Brain microvascular endothelial cell (primary cell): ENCODE results near the gene THSD4.

Experiments
- DNase-seq: peaks from one replicate; pipeline ENCODE4 v3.0.0-alpha.2; 2020
- H3K27ac ChIP-seq: fragments of 250-450 bp; sonication (Bioruptor Pico); 2 replicates; pipeline ENCODE4 v1.5.1; 2020; ENCODE audit warnings: mild to moderate bottlenecking, moderate library complexity
- H3K27me3 ChIP-seq: fragments of 250-450 bp; sonication (Bioruptor Pico); replicated peaks from 2 replicates; pipeline ENCODE4 v1.5.1; 2020; ENCODE audit warnings: mild to moderate bottlenecking
- H3K36me3 ChIP-seq: fragments of 250-450 bp; sonication (Bioruptor Pico); replicated peaks from 2 replicates; pipeline ENCODE4 v1.5.1; 2020; ENCODE audit warnings: mild to moderate bottlenecking
- H3K4me3 ChIP-seq: 2 replicates; pipeline ENCODE4 v1.5.1; 2011; ENCODE audit warnings: low read depth, mild to moderate bottlenecking, control low read depth, low read length, moderate library complexity
- CTCF ChIP-seq: IDR thresholded peaks from 2 replicates; pipeline ENCODE4 v1.5.1; 2011; ENCODE audit warnings: low read depth, mild to moderate bottlenecking, moderate library complexity, low read length, control low read depth, inconsistent platforms; ENCODE audit errors: missing control alignments
- in situ Hi-C: cut with HindIII; loops from 2 replicates; pipeline ENCODE4 v1.10.0; 2017; ENCODE audit warnings: low sequenced_read_pairs, low pct_ligation_motif_present

THSD4 gene

GRCh38 chr15:71359246-71359645 is 244.0 kb downstream of the THSD4 start:
- no peak overlapping the region for H3K4me3 ChIP-seq
- no peaks in the 10 kb centered on the region for H3K27me3 ChIP-seq
- TF ChIP-seq CTCF: no peak
- in situ Hi-C loops: no loop called here
- no peak for DNase-seq
- H3K36me3 ChIP-seq: peaks cover 5% of the 10 kb centered on the region
- H3K27ac ChIP-seq: no peak overlapping the region

DNA sequence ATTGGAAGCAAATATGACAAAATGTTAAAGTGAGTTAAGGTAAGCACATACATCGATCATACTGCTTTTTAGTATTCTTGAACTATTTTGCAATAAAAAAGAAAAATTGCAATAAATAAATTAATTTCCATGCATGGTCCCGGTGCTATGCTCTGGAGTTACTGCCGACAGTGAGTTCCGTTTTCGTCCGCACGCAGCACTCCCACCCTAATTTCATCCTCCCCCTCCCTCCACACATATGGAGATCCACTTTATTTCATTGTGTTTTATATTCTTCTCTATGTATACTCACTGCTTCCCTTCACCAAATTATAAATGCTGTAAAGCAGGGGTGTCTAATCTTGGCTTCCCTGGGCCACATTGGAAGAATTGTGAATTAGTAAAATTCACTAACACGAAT is 247.3 kb downstream of the THSD4 start:
- TF ChIP-seq CTCF: no peak
- Histone ChIP-seq H3K27ac (no peak overlapping the region), H3K36me3 (peaks cover 2% of the 10 kb centered on the region), H3K4me3 (no peak overlapping the region), H3K27me3 (no peaks in the 10 kb centered on the region)
- no peak for DNase-seq
- in situ Hi-C loops: no loop called here

DNA sequence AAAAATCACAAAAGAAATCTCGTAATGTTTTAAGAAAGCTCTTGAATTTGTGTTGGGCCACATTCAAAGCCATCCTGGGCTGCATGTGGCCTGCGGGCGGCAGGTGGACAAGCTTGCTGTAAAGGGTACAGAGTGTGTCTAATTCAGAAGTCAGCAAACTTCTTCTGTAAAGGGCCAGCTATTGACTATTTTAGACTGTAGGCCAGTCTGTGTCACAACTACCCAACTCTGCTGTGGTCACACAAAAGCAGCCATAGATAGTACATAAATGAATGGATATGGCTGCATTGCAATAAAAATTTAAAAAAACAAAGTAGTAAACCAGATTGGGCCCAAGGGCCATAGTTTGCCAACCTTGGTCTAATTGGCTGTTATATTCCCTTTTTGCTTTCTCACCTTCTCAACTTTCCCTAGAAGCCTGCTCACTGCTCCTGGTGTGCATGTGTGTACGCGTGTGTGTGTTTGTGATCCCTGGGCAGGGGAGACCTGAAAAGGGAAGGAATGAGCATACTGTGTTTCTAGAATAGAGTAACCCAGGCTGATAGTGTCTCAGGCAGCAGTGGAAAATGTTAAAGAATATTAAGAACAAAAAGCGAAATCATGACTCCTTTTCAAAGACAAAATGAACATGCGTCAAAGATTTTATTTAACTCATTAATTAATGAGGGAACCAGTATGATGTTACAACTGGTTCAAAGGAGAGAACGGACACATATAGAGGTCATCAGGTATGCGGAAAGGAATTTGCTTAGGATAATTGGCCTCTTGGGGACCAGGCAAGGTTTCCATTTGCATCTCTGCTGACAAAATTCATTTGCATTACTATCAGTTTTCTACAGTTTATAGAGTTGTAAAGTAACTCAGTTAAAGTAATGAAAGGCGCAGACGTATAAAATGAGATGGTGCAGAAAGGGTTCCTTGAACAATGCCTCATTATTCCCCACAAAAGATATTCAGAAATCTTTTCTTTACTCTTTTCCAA is 248.0 kb downstream of the THSD4 start:
- no peak overlapping the region for H3K4me3 ChIP-seq
- H3K27ac ChIP-seq: no peak overlapping the region
- H3K27me3 ChIP-seq: no peaks in the 10 kb centered on the region
- DNase-seq: no peak
- H3K36me3 ChIP-seq: peaks cover 2% of the 10 kb centered on the region
- TF ChIP-seq CTCF: no peak
- in situ Hi-C loops: no loop called here

DNA sequence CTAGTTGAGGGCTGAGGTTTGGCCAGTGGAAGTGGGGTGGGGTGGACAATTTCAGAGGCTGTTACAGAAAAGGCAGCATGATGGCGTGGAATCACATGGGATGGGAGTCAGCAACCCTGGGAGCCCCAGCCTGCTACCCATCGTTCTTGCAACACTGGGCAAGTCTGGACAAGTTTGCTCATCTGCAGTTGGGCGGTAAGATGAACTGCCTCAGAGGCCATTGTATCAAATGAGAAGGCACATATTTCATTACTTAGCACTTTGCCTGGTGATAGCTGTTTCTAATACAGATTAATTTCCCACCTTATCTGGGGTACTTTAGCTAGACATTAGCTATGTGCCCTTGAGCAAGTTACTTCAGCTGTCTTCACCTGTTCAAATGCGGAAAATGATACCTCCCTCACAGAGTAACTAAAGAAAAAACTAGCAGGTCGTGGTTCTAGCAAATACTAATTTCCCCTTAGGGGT is 248.9 kb downstream of the THSD4 start:
- in situ Hi-C loops: no loop called here
- no peak for TF ChIP-seq CTCF
- H3K4me3 ChIP-seq: no peak overlapping the region
- H3K27ac ChIP-seq: no peak overlapping the region
- DNase-seq: no peak
- peaks cover 2% of the 10 kb centered on the region for H3K36me3 ChIP-seq
- H3K27me3 ChIP-seq: no peaks in the 10 kb centered on the region

DNA sequence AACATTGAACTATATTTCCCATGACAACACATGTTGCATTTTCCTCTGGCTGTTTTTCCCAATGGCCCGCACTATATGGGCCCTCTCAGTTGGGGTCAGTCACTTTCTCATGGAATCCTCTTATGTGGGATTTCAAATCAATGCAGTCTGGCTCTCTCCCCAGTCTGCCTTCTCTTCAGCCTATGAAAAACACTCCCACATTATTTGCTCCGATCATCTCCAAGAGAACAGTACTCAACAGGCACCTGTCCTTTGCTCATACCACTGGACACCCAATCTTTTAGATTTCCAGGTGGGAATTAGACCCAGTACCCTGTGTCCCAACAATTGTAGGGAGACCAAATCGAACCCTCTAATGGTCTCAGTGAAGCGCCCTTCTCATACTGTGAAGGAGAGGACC is 251.3 kb downstream of the THSD4 start:
- Histone ChIP-seq H3K27me3 (no peaks in the 10 kb centered on the region), H3K27ac (no peak overlapping the region), H3K4me3 (no peak overlapping the region), H3K36me3 (peaks cover 2% of the 10 kb centered on the region)
- no peak for DNase-seq
- in situ Hi-C loops: no loop called here
- TF ChIP-seq CTCF: no peak
